HG03342 (cell line): ENCODE data around the gene FITM2.

ENCODE experiments used
- ATAC-seq: cut with Tn5 transposase; IDR thresholded peaks from one replicate; pipeline ENCODE4 v1.9.1; 2021; ENCODE audit warnings: mild to moderate bottlenecking, moderate library complexity; ENCODE audit not compliant: unreplicated experiment

Gene FITM2

GRCh38 chr20:44284032-44284431, 27.0 kb downstream of the FITM2 start:
- ATAC-seq, result no peak

DNA sequence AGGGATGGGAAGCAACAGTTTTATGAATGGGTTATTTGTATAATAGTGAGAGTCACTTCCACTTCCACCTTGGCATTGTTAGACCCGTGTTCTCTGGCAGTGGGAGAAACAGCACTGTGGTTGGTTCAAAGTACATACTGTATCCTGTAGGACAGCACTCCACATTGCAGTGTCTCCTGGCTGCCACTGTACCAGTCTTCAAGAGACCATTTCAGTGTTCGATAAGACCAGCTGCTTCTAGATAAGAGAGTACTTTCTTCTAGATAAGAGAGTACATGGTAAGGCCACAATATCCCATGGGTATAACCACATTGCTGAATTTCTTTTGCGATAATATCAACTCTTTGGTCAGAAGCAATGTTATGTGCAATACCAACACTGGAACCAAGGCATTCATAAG, 28.8 kb downstream of the FITM2 start:
- ATAC-seq, result no peak

DNA sequence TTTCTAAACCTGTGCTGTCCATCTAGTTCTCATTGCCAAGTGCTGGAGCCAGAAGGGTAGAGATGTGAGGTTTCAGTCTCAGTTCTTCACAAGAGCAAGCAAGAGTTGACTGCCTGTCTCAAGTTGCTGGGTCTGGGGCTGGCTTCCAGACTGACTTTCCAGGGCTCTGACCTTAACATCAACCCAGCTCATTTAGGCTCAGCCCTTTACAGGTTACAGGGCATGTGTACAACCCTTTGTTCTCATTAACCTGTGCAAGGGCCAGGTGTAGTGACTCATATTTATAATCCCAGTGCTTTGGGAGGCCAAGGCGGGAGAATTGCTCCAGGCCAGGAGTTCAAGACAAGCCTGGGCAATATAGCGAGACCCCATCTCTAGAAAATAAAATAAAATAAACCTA, 30.6 kb downstream of the FITM2 start:
- no peak for ATAC-seq

DNA sequence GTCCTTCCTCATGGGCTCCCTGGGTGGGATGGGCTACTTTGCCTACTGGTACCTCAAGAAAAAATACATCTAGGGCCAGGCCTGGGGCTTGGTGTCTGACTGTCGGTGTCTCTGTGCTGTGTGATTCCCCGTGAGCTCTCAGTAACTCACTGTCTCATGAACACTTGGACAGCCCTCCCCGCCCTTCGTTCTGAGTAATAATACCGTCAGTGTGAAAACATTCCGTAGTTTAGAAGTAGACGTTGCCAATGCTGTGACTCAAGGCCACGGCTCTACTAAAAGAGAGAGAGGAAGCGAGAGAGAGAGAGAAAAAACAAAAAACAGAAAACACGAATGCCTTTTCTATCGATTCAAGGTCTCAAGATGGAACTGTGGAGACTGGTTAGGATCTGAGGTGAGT, 31.8 kb downstream of the FITM2 start:
- no peak for ATAC-seq

- ATAC-seq, result no peak
Observed at GRCh38 chr20:44274303-44275017, 36.5 kb downstream of the FITM2 start.

- no peak for ATAC-seq
Observed at GRCh38 chr20:44273231-44274215, 37.5 kb downstream of the FITM2 start.

DNA sequence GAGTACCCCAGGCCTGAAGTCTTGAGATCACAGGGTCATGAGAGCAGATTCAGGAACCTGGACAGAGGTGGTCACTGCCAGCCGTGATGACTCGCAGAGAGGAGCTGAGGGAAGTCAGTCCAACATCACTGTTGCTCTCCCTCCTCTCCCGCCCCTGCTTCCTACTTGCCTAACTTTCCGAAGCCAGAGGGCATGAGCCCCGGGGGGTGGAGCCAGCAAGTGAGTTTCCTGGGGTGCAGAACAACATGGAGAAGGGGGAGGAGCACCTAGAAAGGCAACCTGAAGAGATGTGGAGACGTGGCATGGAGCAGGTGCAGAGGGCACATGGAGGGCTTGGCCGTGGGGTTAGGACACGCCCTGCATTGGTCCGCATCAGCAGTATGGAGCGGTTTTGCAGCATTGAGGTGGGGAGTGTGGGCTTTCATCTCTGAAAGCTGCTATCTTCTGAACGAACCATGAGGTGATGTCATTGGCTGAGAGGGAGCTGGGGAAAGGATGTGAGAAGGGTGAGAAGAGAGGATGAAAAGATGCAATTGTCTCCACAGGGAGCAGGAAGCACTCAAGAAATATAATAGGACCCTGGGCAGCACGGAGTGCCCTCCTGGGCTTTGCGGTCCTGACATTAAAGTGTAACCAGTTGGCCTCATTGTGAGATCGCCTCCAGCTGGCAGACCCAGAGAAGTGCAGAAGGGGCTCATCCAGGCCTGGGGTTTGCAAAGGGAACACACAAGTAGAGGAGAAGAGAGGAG, 38.9 kb downstream of the FITM2 start:
- no peak for ATAC-seq

DNA sequence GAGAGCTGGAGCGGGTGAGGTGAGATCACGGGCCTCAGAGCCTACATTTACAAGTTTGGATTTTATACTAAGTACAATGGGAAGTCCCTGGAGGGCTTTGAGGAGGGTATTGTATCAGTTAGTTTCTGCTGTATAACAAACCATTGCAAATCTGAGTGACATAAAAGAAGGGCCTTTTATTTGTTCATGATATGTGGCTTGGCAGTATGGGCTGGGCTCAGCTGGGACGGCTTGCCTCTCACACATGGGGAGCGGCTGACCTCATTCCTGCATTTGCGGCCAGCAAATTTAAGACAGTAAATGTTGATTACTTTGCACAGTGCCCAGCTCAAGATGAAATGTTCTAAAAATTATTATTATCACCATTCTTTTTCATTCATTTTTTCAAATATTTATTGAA, 42.2 kb downstream of the FITM2 start:
- ATAC-seq, result no peak

GRCh38 chr20:44264287-44264686, 46.7 kb downstream of the FITM2 start:
- no peak for ATAC-seq

GRCh38 chr20:44258226-44258890, 52.6 kb downstream of the FITM2 start:
- no peak for ATAC-seq

DNA sequence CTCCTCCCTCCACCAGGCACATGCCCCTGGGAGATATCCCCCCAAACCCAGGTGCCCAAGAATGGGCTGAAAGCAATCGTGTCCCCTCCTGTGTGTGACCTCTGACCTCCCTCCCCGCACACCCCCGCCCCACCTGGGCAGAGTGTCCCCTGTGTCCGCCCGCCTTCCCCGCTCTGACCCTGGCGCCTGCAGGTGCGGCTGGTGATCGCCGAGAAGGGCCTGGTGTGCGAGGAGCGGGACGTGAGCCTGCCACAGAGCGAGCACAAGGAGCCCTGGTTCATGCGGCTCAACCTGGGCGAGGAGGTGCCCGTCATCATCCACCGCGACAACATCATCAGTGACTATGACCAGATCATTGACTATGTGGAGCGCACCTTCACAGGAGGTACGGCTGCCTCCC, 54.0 kb downstream of the FITM2 start:
- no peak for ATAC-seq

DNA sequence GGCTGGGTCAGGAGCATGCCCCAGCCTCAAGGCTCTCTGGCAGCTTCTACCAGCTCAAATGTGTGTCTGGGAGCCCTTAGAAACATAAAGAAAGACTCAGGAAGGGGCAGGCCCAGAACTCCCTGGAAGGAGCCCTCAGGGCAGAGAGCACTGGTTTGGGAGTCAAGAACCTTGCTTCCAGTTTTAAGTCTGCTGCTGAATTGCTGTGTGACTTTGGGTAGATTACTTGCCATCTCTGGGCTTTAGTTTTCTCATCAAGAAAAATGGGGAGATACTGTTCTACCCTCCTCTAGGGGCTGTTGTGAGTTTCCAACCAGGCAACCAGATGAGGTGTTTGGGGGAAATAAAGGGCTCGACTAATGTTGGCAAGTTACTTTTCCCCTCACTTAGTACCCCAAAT, 55.1 kb downstream of the FITM2 start:
- no peak for ATAC-seq

DNA sequence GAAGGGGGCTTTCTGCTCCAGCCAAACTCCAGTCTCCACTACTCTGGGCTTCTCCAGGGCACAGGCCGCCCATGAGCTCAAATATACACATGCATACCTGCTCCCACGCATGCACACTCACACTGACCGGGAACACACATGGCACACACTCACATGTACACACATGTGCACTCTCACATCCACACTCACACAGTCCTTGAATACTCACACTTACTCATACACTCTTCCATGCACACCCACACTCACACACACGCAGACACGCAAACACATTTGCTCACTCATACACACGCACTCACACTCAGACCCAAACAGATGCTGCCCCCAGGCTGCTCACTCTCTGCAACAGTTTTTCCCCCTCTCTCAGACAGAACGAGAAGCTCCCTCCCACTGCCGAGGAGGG, 56.9 kb downstream of the FITM2 start:
- ATAC-seq, result no peak

DNA sequence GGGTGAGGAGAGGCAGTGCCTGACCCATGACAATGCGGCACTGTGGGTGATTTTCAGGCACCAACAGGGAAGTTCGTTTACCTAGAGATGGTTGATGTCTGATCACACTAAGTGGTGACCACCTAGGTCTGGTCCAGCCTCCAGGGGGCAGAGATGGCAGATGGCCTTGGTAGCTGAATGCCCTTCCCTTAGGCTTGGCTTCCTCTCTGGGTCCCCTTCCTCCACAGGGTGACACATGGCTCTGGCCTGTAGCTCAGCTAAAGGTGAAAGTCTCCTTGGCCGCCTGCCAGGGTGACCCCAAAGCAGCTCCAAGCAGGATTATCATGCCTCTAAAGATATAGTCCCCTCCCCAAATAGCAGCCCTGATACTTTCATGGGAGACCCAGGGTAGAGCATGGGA, 57.5 kb downstream of the FITM2 start:
- ATAC-seq, result no peak
